ENCODE results near the gene GULP1.
"Not testable (repeated sequence)": the region's sequence is repeated elsewhere in the genome, so short reads cannot be mapped to it uniquely, and the experiment has no call there.

GULP1 gene

DNA sequence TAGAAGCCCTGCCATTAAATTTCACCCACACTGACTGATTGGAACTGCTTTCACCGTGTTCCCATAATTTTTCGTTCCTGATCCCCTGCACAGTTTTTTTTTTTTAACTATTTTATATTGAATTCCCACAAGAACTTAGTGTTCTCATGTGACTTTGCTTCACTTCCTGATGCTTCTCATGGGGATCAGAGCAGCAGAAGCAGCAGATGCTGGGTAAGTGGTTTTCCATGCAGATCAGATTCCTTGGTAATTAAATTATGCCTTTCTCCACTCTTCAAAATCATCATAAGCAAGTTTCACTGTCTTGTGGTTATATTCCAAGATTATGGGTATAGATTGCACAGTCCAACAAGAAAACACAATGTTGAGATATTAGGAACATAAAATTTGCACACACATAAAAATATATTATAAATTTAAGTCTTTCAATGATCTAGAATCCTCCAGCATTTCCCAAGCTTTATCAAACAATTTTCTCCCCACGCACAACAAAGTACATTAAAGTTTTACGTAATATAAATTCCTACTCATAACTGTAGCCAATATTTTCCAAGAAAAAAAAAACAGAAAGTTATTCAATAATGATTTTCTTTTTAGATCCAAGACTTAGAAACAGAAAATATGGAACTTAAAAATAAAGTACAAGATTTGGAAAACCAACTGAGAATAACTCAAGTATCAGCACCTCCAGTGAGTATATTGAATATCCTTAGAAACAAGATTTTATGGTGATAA is 277.9 kb downstream of the GULP1 start:
- DNase-seq = no peak

DNA sequence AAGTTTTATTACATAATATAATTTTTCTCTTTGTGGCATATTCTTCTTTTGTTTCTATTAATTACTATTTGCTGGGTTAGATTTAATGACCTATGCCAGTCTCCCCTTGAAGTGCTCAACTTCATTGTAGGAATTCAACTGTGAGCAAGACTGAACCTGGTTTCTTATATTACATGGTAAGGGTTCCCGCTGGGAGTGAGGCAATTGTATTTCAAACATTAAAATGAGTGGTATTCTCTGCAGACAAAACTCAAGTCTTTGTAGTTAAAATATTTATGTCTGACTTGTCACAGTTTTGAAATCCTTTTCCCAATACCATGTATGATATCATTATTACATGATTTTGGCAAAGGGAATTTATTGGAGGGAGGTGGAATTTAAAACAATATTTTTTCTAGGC is 278.7 kb downstream of the GULP1 start:
- no peak for DNase-seq

DNA sequence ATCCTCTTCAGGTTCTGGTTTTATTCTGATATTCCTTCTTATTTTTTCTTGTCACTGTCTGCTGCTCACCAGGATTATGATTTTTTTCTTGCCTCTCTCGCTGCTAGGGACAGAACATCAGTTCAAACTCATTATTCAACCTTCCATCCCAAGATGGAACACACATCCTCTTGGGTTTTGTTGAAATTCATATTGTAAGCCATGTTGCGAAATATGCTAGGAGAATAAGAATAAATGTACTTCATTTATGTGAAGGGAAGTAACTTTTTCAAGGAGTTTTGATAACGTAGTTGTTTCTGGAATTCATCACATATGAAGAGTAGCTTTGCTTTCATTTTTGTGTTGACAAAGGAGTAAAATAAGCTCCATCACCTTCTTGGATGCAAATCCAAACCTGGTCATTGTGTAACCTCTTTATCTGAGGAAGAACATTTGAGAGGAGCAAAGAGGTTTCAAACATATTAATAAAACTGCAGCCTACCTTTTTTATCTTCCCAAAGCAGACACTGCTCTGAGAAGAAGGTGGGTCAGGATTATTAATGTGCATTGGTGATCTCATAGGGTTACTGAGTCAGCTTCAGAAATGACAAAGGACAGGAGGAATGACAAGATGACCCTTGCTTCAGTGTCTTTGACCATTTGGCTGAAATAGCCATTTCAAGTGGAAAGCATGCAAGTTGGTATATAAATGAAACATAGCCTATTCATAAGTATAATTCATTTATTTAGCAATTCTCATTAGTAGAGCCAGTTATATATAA is 280.0 kb downstream of the GULP1 start:
- no peak for DNase-seq

DNA sequence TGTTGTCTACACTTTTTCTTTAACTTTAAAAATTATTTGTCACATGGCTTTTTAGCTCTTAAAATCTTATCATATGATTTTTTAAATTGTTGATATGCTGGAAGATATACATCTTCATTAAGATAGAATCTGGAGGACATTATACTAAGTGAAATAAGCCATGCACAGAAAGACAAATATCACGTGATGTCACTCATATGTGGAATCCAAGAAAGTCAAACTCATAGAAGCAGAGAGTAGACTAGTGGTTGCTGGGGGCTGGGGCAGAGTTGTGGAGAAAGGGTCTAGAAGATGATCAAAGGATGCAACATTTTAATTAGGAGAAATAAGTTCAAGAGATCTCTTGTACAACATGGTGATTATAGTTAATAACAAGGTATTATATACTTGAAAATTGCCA is 280.9 kb downstream of the GULP1 start:
- DNase-seq = no peak

GRCh38 chr2:188573453-188573852 is 281.8 kb downstream of the GULP1 start:
- DNase-seq = no peak

DNA sequence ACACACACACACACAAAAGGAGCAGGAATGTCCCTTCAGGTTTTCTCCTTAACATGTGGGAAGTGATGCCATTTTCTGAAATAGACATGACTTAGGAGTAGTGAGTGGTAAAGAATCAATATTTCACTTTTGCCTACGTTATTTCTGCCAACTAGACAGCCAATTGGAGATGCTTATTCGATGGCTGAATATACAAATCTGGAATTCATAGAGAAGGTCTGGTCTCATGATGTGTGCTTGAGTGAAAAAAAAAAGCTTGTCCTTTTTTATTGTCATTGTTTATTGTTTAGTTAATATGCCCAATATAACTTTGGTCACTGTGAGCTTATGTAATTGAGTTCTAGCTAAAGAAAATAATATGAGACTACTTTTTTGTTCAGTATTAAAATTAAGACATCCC is 284.3 kb downstream of the GULP1 start:
- DNase-seq = no peak

GRCh38 chr2:188576651-188577050 is 285.0 kb downstream of the GULP1 start:
- DNase-seq = no peak

DNA sequence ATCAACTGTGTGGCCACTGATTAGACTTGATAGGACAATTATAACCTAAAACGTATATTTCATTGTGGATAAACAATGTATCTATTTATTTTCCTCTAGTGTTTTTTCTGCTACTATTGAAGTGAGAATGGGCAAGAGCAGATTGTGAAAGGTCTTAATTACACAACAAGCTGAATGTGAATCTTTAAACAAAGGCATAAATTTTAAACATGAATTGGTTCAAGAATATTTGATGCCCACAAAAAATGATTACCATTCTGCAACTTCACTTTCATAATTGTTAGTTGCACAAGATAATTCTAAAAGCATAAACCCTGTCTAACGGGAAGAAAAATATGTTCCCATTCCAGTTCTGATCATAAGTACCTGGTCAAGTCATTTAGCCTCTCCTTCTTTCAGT is 285.6 kb downstream of the GULP1 start:
- DNase-seq = no peak

GRCh38 chr2:188580738-188581137 is 289.1 kb downstream of the GULP1 start:
- no peak for DNase-seq

DNA sequence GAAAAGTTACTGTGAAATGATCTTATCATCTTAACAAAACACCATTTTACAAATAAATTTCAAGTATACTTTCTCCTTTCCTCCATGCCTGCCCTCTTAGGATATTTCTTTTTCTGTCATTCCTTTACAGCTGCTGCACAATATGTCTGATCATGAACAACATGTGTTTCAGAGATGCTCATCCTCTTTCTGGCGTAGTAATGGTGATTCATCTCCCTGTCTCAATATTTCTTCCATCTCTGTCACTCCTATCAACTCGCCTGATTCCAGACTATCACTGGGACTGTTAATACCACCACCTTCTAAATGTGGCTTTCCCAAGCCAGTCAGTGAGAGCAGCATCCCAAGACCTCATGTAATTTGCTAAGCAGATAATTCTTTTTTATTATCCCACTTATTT is 290.5 kb downstream of the GULP1 start:
- DNase-seq = no peak

DNA sequence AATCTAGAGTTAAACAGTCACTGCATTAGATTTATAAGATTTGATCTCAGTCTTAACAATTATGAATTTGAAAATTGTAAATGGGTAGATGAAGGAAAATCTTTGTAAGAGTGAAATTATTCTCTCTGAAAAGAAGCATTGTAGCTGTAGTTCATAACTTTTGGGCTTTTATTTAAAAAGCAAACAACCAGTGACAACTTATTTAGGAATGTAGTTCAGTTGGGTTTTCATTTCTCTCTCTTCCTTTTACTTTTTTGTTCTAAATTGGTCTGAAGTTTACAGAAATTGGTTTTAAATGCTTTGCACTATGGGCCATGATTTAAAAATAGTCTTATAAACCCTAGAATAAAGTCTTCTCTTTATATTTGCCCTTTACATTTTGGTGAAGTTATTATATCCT is 296.6 kb downstream of the GULP1 start:
- no peak for DNase-seq

GRCh38 chr2:188596054-188596453 is 304.4 kb downstream of the GULP1 start:
- no peak for DNase-seq

DNA sequence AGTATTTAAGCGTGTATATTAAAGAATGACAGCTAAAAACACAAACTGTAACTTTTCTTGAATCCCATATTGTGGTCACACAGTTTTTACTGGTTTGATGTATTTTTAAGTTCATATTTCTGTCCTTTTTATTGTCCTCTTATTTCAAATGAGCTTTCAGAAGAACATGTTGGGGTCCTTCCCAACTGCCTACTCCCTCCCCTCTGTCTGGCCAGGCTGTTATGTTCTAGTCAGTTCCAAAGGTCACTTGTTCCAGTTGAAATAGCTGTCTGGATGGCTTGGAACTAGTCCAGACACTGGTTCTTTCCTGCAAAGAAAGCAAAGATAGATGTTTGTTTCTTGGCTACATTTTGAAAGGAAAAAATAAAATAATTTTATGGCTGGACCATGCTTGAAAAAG is 306.9 kb downstream of the GULP1 start:
- no peak for DNase-seq

DNA sequence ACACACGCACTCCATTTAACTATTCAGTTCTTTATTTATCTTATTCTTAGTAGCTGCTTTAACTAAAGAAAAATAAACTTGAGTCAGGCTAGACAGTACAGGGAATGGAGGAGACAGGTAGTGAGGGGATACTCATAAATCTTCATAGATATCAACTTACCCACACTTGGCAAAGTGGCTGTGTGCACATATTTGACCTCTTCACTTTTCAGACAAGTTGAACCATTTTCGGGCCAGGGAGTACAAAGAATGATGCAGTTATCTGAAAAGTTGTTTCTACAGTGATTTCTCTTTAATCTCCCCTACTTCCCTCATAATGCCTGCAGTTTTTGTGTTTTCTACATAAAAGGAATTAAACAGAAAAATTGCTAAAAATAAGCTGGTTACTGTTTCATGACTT is 307.5 kb downstream of the GULP1 start:
- DNase-seq = no peak

- no peak for DNase-seq
These were observed 309.0 kb downstream of the GULP1 start for GRCh38 chr2:188600536-188601210.

- no peak for DNase-seq
These were observed 309.7 kb downstream of the GULP1 start for GRCh38 chr2:188601391-188601790.

- no peak for DNase-seq
These were observed 310.3 kb downstream of the GULP1 start for GRCh38 chr2:188601927-188602326.

- DNase-seq = no peak
These were observed 312.9 kb downstream of the GULP1 start for GRCh38 chr2:188604579-188604978.

DNA sequence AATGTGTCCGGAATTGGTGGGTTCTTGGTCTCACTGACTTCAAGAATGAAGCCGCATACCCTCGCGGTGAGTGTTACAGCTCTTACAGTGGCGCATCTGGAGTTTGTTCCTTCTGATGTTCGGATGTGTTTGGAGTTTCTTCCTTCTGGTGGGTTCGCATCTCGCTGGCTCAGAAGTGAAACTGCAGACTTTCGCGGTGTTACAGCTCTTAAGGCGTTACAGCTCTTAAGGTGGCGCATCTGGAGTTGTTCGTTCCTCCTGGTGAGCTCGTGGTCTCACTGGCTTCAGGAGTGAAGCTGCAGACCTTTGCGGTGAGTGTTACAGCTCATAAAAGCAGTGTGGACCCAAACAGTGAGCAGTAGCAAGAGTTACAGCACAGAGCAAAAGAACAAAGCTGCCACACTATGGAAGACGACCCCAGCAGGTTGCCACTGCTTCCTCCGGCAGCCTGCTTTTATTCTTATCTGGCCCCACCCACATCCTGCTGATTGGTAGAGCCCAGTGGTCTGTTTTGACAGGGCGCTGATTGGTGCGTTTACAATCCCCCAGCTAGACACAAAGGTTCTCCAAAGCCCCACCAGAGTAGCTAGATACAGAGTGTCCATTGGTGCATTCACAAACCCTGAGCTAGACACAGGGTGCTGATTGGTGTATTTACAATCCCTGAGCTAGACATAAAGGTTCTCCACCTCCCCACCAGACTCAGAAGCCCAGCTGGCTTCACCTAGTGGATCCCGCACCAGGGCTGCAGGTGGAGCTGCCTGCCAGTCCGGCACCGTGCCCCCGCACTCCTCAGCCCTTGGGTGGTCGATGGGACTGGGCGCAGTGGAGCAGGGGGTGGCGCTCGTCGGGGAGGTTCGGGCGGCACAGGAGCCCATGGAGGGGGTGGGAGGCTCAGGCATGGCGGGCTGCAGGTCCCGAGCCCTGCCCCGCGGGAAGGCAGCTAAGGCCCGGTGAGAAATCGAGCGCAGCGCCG is 314.2 kb downstream of the GULP1 start:
- not testable (repeated sequence) for DNase-seq

- DNase-seq = not testable (repeated sequence)
These were observed 314.9 kb downstream of the GULP1 start for GRCh38 chr2:188606596-188606995.

DNA sequence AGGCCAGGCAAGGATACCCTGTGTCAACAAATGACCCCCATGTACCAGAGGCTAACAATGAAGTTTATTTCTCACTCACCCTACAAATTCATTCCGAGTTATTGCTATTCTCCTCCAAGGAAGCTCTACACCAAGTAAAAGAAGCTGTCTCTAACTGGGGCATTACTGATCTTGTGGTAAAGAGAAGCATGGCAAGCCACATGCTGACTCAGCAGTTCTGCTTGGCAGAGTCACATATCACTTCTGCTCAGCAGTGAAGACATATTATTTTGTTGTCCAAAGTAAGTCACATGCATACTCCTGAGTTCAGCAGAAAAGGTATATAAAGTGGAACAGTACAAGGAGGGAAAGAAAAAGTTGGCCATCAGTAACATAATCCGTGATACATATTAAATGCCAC is 315.8 kb downstream of the GULP1 start:
- no peak for DNase-seq

DNA sequence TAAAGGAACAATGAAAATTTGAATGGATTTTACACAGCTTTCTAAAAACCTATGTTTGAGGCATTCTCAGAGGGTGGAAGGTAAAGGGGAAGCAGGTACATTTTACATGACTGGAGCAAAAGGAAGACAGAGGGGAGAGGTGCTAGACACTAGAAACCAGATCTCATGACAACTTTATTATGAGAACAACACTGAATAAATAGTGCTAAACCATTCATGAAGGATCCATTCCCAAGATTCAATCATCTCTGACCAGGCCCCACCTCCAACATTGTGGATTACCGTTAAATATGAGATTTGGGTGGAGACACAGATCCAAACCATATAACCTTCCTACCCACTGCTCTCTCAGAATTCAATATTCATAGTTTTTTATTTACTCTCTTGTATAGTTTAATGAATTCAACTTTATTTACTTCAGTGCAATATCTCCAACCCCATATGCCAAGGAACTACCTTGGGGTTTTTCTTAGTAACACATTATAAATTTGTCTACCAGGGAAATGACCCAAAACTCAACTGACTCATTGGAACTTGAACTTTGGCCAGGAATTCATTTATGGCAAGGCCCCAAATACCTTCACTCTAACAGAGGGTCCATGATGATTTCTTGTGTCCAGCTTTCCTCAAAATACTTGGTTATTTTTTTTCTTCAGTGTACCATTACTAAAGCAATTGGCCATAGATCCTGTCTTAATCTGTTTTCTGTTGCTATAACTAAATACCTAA is 317.8 kb downstream of the GULP1 start:
- no peak for DNase-seq
